GM12872 (cell line): ENCODE data around the gene KIF20A.

Source experiments
- CTCF ChIP-seq: IDR thresholded peaks from 3 replicates; pipeline ENCODE4 v1.5.1; 2011; ENCODE audit warnings: low read depth, mild to moderate bottlenecking, low read length, moderate library complexity; ENCODE audit not compliant: insufficient read depth

Gene KIF20A

GRCh38 chr5:138226910-138227309 lies 48.0 kb downstream of the KIF20A start:
- TF ChIP-seq CTCF: no peak

GRCh38 chr5:138229387-138229786 lies 50.5 kb downstream of the KIF20A start:
- TF ChIP-seq CTCF: no peak

GRCh38 chr5:138230261-138230660 lies 51.3 kb downstream of the KIF20A start:
- TF ChIP-seq CTCF: no peak

- TF ChIP-seq CTCF: no peak
These were observed 52.2 kb downstream of the KIF20A start for GRCh38 chr5:138230981-138231589.

- TF ChIP-seq CTCF: no peak
These were observed 54.4 kb downstream of the KIF20A start for GRCh38 chr5:138233280-138233679.

- no peak for TF ChIP-seq CTCF
These were observed 55.7 kb downstream of the KIF20A start for GRCh38 chr5:138234651-138235050.
